GM06990 (cell line): ENCODE data around the gene JARID2.

ENCODE experiments used
- DNase-seq: peaks from one replicate; pipeline ENCODE4 v3.0.0-alpha.2; 2011; ENCODE audit not compliant: insufficient read length; ENCODE audit errors: extremely low read depth
- H3K27me3 ChIP-seq: replicated peaks from 2 replicates; pipeline ENCODE4 v1.6.0; 2011; ENCODE audit warnings: low read length; ENCODE audit not compliant: control insufficient read depth, insufficient read depth
- H3K36me3 ChIP-seq: 2 replicates; pipeline ENCODE4 v1.5.1; 2011; ENCODE audit warnings: low read length; ENCODE audit not compliant: control insufficient read depth, insufficient read depth
- H3K4me3 ChIP-seq: replicated peaks from 2 replicates; pipeline ENCODE4 v1.5.1; 2011; ENCODE audit warnings: low read depth, mild to moderate bottlenecking, control low read depth, low read length
- TF ChIP-seq, protein P1 (sequence below): IDR thresholded peaks from 2 replicates; pipeline ENCODE4 v1.5.1; 2011; ENCODE audit warnings: low read length, control low read depth, mild to moderate bottlenecking, inconsistent platforms; ENCODE audit not compliant: insufficient read depth, poor library complexity, severe bottlenecking

Gene JARID2

DNA sequence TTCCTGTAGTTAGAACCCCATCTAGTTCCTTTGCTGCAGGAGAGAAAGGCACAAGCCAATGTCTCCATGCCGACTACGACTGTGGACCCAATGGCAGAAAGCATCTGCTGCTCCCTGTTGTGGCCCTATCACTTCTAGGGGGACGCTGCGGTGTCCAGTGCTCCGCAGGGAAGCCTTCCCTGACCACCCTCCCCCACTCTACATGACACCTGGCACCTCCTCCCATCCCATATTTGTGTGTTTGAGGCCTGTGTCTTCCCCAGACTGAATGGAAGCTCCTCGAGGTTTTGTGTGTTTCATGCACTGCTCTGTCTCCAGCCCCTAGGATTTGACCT, 257.4 kb downstream of the JARID2 start:
- Histone ChIP-seq H3K27me3 (no peaks in the 10 kb centered on the region), H3K4me3 (no peak overlapping the region)

GRCh38 chr6:15504040-15504495, 258.2 kb downstream of the JARID2 start:
- DNase-seq: no peak
- Histone ChIP-seq H3K36me3 (peaks cover 20% of the 10 kb centered on the region), H3K4me3 (no peak overlapping the region), H3K27me3 (no peaks in the 10 kb centered on the region)
- TF ChIP-seq, protein P1, sequence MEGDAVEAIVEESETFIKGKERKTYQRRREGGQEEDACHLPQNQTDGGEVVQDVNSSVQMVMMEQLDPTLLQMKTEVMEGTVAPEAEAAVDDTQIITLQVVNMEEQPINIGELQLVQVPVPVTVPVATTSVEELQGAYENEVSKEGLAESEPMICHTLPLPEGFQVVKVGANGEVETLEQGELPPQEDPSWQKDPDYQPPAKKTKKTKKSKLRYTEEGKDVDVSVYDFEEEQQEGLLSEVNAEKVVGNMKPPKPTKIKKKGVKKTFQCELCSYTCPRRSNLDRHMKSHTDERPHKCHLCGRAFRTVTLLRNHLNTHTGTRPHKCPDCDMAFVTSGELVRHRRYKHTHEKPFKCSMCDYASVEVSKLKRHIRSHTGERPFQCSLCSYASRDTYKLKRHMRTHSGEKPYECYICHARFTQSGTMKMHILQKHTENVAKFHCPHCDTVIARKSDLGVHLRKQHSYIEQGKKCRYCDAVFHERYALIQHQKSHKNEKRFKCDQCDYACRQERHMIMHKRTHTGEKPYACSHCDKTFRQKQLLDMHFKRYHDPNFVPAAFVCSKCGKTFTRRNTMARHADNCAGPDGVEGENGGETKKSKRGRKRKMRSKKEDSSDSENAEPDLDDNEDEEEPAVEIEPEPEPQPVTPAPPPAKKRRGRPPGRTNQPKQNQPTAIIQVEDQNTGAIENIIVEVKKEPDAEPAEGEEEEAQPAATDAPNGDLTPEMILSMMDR: no peak

More for the DNA sequence above, 257.4 kb downstream of the JARID2 start:
- TF ChIP-seq, protein P1: no peak
- peaks cover 23% of the 10 kb centered on the region for H3K36me3 ChIP-seq
- no peak for DNase-seq

GRCh38 chr6:15504581-15505350, 258.9 kb downstream of the JARID2 start:
- TF ChIP-seq, protein P1: no peak
- Histone ChIP-seq H3K36me3 (peaks cover 22% of the 10 kb centered on the region), H3K4me3 (no peak overlapping the region), H3K27me3 (no peaks in the 10 kb centered on the region)
- DNase-seq: no peak

DNA sequence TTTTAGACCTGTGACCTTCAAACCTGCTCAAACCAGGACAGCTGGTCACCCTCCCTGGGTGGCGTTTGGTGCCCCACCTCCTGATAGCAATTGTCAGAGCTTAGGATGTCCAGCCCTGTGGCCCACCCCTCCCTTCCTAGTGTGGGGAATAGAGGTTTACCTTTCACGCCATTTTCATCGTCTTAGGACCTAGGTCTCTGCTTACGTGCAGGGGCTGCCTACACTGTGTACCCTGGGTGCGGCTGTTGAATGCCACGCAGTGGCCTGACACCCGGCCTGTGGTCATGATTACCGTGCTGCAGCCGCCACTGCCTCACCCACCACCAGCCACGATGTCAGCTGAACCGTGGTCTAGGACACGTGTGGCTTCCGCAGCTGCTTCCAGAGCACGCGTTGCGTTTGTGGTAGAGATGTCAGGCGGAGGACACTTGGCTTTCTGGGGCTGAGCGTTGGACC, 259.6 kb downstream of the JARID2 start:
- Histone ChIP-seq H3K4me3 (no peak overlapping the region), H3K36me3 (peaks cover 27% of the 10 kb centered on the region), H3K27me3 (no peaks in the 10 kb centered on the region)
- no peak for DNase-seq
- TF ChIP-seq, protein P1: no peak

GRCh38 chr6:15506066-15506465, 260.2 kb downstream of the JARID2 start:
- Histone ChIP-seq H3K4me3 (no peak overlapping the region), H3K36me3 (peaks cover 27% of the 10 kb centered on the region), H3K27me3 (no peaks in the 10 kb centered on the region)
- TF ChIP-seq, protein P1: no peak
- no peak for DNase-seq

- no peak for DNase-seq
- Histone ChIP-seq H3K27me3 (no peaks in the 10 kb centered on the region), H3K4me3 (no peak overlapping the region), H3K36me3 (peaks cover 32% of the 10 kb centered on the region)
- TF ChIP-seq, protein P1: no peak
Observed at GRCh38 chr6:15507221-15507620, 261.4 kb downstream of the JARID2 start.
